Omental fat pad (tissue), 4 donors: ENCODE data around the gene CNTNAP2. TPM values are rescaled to one million over a fixed set of nuclear protein-coding genes. Genes with fewer than 3 reads are reported as not detected.

ENCODE experiments used
- ATAC-seq: fragments of 150-250 bp; one replicate; pipeline ENCODE4 v1.9.1; 2016; ENCODE audit warnings: mild to moderate bottlenecking, moderate library complexity; ENCODE audit not compliant: low FRiP score
- DNase-seq: peaks from one replicate; pipeline ENCODE4 v3.0.0-alpha.2; 2019; ENCODE audit warnings: low spot score
- total RNA-seq, 4 donors: library from RNA; depleted of rRNA; stranded (reverse); fragments of >200 nt; gene quantifications; one replicate each; pipeline ENCODE4 v1.1.0, GENCODE V29; 2016
- TF ChIP-seq, protein P1 (sequence below), 3 donors: fragments of 450-650 bp; IDR thresholded peaks; one replicate each; pipeline ENCODE4 v1.5.1; 2016 to 2017; ENCODE audit warnings: antibody characterized with exemption in 3 of 3, mild to moderate bottlenecking in 3 of 3, moderate library complexity in 2 of 3

CNTNAP2 gene
- total RNA-seq, 4 donors from 2014 or later = 0.38 to 1.5 (median 1.1) TPM; not detected in 1

DNA sequence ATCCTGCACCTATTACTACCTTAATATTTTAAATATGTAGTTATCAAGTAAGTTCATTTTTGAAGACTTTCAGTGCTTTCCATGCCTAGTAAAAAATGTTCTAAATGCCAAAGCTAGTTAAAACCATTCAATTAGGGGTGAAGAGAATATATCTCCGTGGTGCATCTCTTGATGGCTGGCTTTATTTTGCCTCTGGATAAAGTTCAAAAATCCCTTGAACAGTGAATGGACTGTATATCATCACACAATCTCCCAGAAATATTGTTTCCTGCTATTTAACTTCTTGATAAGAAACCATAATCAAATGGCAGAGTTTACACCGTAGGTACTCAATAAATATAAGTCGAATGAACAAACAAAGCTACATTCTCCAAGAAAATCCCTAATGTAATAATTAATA lies 1360.9 kb downstream of the CNTNAP2 start:
- DNase-seq = no peak
- no peak for ATAC-seq
- TF ChIP-seq, protein P1, sequence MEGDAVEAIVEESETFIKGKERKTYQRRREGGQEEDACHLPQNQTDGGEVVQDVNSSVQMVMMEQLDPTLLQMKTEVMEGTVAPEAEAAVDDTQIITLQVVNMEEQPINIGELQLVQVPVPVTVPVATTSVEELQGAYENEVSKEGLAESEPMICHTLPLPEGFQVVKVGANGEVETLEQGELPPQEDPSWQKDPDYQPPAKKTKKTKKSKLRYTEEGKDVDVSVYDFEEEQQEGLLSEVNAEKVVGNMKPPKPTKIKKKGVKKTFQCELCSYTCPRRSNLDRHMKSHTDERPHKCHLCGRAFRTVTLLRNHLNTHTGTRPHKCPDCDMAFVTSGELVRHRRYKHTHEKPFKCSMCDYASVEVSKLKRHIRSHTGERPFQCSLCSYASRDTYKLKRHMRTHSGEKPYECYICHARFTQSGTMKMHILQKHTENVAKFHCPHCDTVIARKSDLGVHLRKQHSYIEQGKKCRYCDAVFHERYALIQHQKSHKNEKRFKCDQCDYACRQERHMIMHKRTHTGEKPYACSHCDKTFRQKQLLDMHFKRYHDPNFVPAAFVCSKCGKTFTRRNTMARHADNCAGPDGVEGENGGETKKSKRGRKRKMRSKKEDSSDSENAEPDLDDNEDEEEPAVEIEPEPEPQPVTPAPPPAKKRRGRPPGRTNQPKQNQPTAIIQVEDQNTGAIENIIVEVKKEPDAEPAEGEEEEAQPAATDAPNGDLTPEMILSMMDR (IDR thresholded peaks at IDR 0.05) = no peak

DNA sequence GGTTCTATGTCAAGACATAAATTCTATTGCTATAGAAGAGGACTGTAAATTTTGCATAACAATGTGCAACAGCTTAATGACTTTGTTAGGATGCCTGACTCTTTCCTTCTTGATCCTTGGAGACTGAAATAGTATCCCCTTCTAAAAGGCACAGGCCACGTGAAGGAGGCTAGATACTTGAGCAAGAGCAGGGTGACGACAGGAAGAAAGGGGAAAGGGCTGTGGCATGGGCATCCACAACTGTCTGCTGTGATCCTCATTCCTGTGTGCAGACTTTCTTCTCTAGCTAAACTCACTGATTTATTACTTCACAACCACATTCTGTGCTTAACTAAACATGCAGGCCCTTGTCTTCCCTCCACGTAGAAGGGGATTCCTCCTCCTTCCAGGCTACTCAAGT lies 1362.2 kb downstream of the CNTNAP2 start:
- TF ChIP-seq, protein P1 (IDR thresholded peaks at IDR 0.05) = no peak
- DNase-seq (no peak), ATAC-seq (no peak)

DNA sequence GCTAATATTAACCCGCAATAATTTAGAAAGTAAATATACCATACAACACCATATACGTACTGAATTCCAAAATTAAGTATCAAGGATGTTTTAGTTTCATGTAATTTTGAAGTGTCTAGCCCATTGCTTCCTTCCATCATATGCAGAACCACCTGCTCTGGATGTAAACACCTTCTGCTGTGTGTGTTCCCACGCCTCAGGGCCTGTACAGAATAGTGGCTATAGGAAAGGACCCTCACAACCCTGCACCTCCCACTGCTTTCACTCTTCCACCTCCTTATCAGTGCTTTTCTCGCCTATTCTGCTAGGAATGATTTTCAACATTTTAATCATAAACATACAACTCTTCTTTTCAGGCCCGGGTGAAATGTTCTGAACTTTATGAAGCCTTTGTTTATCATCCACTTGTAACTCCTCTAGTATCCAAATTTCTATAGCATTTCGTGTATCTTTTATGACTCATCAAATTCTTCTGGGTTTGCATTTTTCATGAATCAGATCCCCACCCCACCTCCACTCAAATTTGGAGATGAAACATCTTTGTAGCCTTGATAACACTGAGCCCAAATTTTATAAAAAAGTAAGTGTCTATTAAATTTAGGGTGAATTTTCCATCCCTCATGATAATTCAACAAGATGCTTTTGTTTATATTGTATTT lies 1367.2 kb downstream of the CNTNAP2 start:
- DNase-seq (no peak), ATAC-seq (no peak)
- TF ChIP-seq, protein P1 (IDR thresholded peaks at IDR 0.05) = no peak

DNA sequence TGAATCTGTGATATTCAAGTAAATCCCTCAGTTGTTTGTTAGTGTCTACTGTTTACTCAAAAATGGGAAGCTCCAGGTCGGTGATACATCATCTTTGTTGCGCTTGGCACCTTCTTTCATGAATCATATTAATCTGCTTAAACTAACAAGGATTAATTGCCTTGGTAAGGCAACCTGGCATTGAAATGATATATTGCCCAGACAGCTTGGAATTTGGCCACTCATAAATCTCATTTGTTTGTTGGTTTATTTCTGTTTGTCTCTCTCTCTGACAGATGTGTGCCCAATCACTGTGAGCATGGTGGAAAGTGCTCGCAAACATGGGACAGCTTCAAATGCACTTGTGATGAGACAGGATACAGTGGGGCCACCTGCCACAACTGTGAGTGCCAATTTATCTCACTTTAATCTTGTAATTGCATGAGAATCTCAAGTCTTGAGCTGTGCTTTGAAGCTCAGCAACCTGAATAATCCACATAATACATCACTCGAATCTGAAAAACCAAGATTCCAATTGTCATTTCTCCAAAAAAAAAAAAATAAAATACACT lies 1369.1 kb downstream of the CNTNAP2 start:
- DNase-seq (no peak), ATAC-seq (no peak)
- TF ChIP-seq, protein P1 (IDR thresholded peaks at IDR 0.05) = no peak

DNA sequence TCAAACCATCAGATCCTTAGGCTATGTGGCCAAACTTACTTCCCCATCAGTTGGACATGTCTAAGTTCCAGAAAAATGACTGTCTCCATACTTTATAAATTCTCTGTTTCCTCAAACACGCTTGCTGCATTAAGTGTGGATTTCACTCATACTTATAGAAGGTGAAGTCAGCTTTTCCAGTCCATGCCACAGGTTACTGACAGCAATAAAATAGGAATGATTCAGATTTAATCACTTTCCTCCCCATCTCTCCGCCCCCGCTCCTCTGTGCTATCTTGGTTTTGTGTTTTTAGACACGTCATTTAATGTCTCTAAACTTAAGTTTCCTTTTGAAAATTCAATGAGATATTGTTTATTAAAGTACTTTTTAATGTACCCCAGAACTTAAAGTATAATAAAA lies 1376.0 kb downstream of the CNTNAP2 start:
- DNase-seq (no peak), ATAC-seq (no peak)
- TF ChIP-seq, protein P1 (IDR thresholded peaks at IDR 0.05) = no peak

DNA sequence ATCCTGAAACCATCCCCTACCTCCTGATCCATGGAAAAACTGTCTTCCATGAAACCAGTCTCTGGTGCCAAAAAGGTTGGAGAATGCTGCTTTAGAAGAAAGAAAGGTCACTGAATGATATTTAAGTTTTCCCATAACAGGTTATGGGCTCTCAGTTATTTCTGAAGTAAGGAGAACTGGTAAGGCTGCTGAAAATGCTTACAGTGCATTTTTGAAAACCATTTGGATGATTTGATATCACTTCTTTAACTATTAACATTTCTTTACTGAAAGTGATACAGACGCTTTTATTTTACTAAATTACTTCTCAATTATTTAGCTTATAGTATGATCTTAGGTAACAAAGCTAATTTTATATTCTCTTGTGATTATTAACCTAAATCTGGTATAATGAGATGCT lies 1379.6 kb downstream of the CNTNAP2 start:
- DNase-seq (no peak), ATAC-seq (no peak)
- TF ChIP-seq, protein P1 (IDR thresholded peaks at IDR 0.05) = no peak

DNA sequence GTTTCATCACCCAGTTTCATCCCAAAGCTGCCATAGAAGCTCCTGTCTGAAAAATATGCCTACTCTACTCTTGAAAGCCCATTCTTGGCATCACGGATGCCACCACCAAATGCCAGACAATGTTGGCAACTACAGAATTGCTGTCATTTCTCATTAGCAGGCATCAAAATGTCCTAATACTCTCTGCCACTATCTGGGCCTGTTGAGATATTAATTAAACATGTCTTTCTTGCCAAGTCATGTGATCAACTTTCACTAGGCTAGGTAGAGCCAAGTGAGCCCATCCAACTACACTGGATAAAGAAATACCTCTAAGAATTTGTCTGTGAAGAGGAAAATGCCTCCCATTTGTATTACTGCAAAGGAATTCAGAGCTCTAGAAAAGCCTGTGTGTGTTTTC lies 1380.6 kb downstream of the CNTNAP2 start:
- TF ChIP-seq, protein P1 (IDR thresholded peaks at IDR 0.05) = no peak
- ATAC-seq (no peak), DNase-seq (no peak)
